ENCODE data around the gene TNRC6A. TPM values are rescaled to one million over a fixed set of nuclear protein-coding genes. Genes with fewer than 3 reads are reported as not detected.
"Not testable (repeated sequence)": the region's sequence is repeated elsewhere in the genome, so short reads cannot be mapped to it uniquely, and the experiment has no call there.

TNRC6A gene
- polyA plus RNA-seq, 1 donor: 32.9 TPM

- DNase-seq (ENCODE audit: low read depth): no peak
These were observed 28.9 kb downstream of the TNRC6A start for GRCh38 chr16:24758373-24758772.

GRCh38 chr16:24759006-24759405, 29.6 kb downstream of the TNRC6A start:
- no peak for DNase-seq (ENCODE audit: low read depth)

DNA sequence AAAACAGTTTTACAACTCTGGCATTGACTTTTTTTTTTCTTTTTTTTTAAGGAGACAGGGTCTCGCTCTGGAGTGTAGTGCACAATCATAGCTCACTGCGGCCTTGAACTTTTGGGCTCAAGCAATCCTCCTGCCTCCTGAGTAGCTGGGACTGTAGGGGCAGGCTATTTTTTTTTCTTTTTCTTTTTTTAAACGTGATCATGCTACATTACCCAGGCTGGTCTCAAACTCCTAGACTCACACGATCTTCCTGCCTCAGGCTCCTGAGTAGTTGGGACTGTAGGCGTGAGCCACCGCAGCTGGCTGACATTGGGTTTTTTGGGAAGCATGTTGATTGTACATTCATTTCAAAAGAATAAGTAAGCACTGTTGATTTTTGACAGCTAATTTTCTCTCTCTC, 32.1 kb downstream of the TNRC6A start:
- DNase-seq (ENCODE audit: low read depth): no peak

GRCh38 chr16:24764916-24765315, 35.5 kb downstream of the TNRC6A start:
- no peak for DNase-seq (ENCODE audit: low read depth)

- no peak for DNase-seq (ENCODE audit: low read depth)
These were observed 36.6 kb downstream of the TNRC6A start for GRCh38 chr16:24766057-24766456.

DNA sequence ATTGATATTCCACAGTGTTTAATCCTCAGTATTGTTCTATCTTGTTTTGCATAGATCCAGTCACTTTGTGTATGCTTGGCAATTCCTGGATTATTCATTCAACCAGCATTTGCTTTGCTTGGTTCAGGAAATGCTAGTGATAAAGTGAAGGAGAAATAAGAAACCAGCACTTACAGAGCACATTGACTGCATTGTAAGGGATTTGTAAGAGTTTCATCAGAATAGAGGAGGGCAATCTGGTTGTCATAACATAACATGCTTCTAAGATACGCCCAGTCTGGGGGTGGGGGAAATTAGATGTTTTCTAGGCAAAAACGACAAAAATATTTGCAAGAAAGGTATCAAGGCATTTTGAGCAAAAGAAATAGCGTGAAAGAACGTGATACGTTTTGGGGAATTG, 40.4 kb downstream of the TNRC6A start:
- no peak for DNase-seq (ENCODE audit: low read depth)

- DNase-seq (ENCODE audit: low read depth): no peak
These were observed 41.8 kb downstream of the TNRC6A start for GRCh38 chr16:24771132-24771778.

- DNase-seq (ENCODE audit: low read depth): no peak
These were observed 42.3 kb downstream of the TNRC6A start for GRCh38 chr16:24771779-24772157.

DNA sequence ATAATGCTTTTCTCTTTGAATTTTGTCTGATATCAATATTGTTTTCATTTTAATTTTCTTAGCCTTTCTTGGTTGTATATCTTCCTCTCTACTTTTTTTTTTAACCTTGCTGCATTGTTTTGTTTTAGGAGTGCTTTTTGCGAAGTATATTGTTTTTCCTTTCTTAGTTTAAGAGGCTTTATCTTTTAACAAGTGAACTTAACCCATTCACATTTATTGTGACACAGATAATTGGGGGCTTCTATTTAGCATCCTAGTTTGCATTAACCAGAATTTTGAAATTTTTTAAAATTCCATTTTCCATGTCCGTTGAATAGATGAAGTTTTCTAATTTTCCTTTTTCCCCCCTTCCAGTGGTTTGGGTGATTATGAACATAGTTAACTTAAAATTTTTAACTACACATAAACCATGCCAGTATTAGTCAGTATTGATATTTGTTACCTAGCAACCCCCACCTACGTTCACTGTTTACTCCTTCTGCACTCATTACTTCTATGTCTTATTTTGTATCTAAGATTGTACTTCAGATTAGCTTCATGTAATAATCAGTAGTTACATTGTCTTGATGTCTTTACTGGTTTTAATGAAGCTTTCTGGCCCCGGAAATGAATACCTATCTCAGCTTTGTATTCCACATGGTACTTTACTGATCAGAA, 44.4 kb downstream of the TNRC6A start:
- no peak for DNase-seq (ENCODE audit: low read depth)

DNA sequence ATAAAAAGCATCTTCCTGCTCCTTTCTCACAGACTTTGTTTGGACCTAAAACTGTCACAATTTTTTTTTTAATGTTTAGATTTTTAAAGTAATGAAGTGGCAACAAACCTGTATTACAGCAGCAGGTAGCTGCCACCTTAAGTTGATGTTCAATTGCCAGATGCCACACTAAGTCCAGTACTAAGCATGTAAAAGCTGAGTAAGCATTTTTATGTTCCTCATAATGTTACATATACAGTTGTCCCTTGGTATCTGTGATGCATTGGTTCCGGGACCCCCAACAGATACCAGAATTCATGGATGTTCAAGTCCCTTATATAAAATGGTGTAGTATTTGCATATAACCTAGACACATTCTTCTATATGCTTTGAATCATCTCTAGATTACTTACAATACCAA, 45.1 kb downstream of the TNRC6A start:
- DNase-seq (ENCODE audit: low read depth): no peak

DNA sequence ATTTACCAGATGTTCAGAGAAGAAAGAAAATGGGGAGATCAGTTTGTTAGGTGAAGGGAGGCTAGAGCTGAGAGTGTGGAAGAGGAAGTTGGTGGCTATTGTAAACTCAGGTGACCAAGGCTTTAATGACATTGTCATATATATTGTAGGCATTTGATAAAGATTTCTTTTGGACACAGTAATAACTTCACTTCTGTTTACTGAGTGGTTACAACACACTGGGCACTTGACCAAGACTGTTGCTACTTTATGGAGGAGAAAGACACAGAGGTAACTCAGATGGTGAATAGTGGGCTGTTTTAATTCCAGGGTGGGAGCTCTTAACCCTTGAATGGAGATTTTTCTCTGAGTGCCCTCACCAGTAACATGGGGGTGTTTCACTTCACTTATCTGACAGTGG, 46.0 kb downstream of the TNRC6A start:
- no peak for DNase-seq (ENCODE audit: low read depth)

GRCh38 chr16:24776501-24777220, 47.2 kb downstream of the TNRC6A start:
- DNase-seq (ENCODE audit: low read depth): no peak

GRCh38 chr16:24778671-24779070, 49.2 kb downstream of the TNRC6A start:
- DNase-seq (ENCODE audit: low read depth): no peak

- DNase-seq (ENCODE audit: low read depth): no peak
These were observed 51.8 kb downstream of the TNRC6A start for GRCh38 chr16:24781256-24781655.

GRCh38 chr16:24784121-24784520, 54.7 kb downstream of the TNRC6A start:
- DNase-seq (ENCODE audit: low read depth): no peak

GRCh38 chr16:24789881-24790280, 60.4 kb downstream of the TNRC6A start:
- DNase-seq (ENCODE audit: low read depth): no peak

DNA sequence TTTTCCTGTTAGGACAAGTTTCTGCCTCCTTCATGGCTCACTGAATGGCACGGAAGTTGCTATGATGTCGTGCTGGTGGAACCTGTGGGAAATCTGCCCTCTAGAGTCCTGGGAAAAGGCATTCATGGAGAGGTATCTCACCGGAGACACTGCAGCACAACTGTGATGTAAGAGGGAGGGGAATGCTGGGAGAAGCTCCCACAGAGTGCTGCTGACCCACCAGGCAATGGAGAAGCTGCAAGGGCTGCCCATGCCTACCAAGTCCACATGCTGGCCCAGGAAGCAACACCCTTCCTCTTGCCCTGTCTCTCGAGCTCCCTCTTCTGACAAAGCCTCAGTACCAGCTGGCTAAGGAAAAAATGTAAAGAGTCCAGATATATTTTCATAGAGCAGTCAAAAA, 71.1 kb downstream of the TNRC6A start:
- DNase-seq (ENCODE audit: low read depth): no peak

GRCh38 chr16:24801761-24802302, 72.4 kb downstream of the TNRC6A start:
- no peak for DNase-seq (ENCODE audit: low read depth)

GRCh38 chr16:24805484-24805883, 76.0 kb downstream of the TNRC6A start:
- no peak for DNase-seq (ENCODE audit: low read depth)

DNA sequence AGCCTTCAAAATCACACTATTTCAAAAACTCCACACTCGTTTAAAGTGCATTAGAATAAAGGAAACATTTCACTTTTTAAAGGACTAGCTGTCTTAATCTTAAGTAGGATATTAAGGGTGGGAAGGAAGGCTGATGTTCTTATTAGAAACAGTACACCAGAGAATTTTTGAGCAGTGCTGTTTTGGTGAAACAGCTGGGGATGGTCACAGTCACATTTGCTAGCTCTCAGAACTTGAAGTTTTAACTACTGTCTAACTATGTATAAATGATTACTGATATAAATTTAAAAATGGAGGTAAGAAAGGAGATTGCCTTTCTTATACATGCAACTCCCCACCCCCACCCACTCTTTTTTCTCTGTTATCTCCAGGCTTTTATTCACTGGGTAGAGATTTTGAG, 77.8 kb downstream of the TNRC6A start:
- no peak for DNase-seq (ENCODE audit: low read depth)

GRCh38 chr16:24810951-24811843, 81.7 kb downstream of the TNRC6A start:
- DNase-seq (ENCODE audit: low read depth): no peak

DNA sequence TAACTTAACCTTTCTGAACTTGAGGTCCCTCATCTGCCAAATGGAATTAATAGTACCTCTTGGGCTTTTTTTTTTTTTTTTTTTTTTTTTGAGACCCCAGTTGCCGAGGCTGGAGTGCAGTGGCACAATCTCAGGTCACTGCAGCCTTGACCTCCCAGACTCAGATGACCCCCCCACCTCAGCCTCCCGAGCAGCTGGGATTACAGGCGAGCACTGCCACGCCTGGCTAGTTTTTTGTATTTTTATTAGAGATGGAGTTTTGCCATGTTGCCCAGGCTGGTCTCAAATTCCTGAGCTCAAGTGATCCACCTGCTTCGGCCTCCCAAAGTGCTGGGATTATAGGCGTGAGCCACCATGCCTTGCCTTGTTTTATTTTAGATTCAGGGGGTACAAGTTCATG, 83.4 kb downstream of the TNRC6A start:
- not testable (repeated sequence) for DNase-seq (ENCODE audit: low read depth)
